GM21619 (cell line): ENCODE data around the gene OGN.

ENCODE experiments used
- ATAC-seq: cut with Tn5 transposase; IDR thresholded peaks from one replicate; pipeline ENCODE4 v1.9.1; 2021; ENCODE audit not compliant: unreplicated experiment

Gene OGN

DNA sequence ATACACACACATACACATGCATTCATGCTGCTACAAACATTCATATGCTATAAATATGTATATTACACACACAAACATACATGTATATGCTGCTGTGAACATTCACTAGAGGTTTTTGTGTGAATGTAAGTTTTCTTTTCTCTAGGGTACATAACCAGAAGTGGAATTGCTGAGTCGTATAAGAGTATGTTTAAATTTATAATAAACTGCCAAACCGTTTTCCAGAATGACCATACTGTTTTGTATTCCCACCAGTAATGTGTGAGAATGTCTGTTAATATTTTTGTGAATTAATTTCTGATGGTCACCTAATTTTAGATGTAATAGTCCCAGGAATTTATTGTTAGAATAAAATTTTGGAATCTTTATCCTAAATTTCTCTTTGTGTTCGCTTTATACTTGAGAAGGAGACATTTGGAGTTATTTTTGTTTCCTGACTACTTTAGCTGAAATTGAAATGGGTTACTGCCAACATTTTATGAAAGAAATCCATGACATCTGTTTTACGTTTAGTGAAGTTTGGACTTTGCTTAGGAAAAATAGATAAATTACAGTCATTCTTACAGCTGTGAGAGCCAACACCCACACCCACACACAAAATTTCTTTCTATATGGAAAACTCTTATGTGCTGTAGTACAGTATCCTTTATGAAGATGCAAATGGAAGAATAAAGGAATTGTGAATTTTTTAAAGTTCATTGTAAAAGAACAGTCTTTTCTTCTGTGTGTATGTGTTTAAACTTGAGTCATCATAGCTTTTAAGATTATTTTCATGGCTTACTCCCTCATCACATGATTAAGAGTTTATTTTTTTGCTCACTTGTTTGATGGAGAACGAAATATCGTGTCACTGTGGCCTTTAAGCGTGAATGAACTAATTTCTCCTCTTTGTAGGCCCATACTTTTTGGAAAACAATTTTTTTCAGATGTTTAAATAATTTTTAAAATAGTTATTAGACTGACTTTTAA is 54.3 kb downstream of the OGN start:
- ATAC-seq = no peak

GRCh38 chr9:92345582-92345981 is 58.8 kb downstream of the OGN start:
- no peak for ATAC-seq

DNA sequence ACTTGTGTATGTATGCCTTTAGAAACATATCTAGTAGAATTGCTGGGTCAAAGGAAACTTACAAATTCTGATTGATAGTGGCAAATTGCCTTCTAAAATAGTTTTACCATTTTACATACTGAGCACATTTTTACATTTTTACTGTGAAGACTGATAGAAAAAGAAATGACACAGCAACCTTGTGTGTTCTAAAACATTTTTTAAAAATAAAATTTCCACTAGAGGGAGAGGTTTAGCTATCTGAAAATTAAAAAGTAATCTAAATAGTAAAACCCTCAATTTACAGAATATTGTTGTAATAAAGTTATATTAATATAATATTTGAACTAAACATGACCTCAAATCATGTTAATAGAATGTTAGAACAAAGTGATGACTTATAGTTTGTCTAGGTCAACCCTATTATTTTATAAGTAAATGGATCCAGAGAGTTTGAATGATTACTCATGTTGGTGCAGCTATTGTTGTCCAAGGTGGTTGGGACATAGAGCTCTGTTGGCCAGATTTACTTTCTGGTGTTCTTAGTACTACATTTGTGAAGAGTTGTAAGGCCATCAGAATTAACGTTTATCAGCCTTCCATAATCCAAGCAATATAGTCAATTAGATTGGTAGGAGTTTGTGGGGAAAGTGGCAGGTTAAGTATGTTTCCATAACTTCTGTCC is 61.4 kb downstream of the OGN start:
- ATAC-seq = no peak

- ATAC-seq = no peak
Measured at GRCh38 chr9:92341578-92341977, 62.8 kb downstream of the OGN start.

DNA sequence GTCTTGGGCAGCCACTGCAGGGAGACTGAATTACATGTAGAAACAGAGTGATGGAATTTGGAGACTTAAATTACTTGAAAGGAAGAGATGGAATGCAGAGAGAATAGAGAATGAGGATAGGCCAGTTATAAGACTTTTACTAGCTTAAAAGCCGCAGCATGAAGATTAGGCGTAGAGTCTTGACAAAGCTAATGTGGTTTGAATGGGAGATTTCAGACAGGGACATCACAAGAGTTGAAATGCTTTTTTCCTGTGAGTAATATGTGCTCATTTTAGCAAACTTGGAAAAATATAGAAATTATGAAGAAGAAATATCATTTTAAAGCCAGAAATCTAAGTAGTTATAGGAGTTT is 71.1 kb downstream of the OGN start:
- no peak for ATAC-seq
